Ovary (tissue), 9 donors: ENCODE results near the gene PPP1R1B. TPM values are rescaled to one million over a fixed set of nuclear protein-coding genes. Genes with fewer than 3 reads are reported as not detected.

ENCODE experiments used
- DNase-seq, 5 donors: peaks; one replicate each; pipeline ENCODE4 v3.0.0-alpha.2; 2019 to 2020
- H3K27ac ChIP-seq, 2 donors: fragments of 200-600 bp; one replicate each; pipeline versions ENCODE4 v1.5.1 to v1.8.0; 2019 to 2022
- H3K27me3 ChIP-seq: fragments of 200-600 bp; one replicate; pipeline ENCODE4 v1.8.0; 2022
- H3K36me3 ChIP-seq: fragments of 200-600 bp; sonication (generic); one replicate; pipeline ENCODE4 v1.5.1; 2019
- H3K4me1 ChIP-seq: one replicate; pipeline ENCODE4 v1.8.1; 2013; ENCODE audit warnings: mild to moderate bottlenecking, moderate library complexity; ENCODE audit not compliant: insufficient read depth
- H3K4me3 ChIP-seq: fragments of 200-600 bp; sonication (generic); one replicate; pipeline ENCODE4 v1.5.1; 2017
- H3K9me3 ChIP-seq, 2 donors: fragments of 200-600 bp in 1 of 2; sonication (generic) in 1 of 2; one replicate each; pipeline versions ENCODE4 v1.5.1 to v1.8.1; 2013 to 2019; ENCODE audit warnings: mild to moderate bottlenecking in 1 of 2, moderate library complexity in 1 of 2
- CTCF ChIP-seq, 3 donors: fragments of 450-650 bp in 2 of 3; fragments of 200-600 bp in 1 of 3; IDR thresholded peaks; one replicate each; pipeline versions ENCODE4 v1.5.1 to v1.8.0; 2016 to 2022; ENCODE audit warnings: antibody characterized with exemption in 3 of 3, mild to moderate bottlenecking in 1 of 3
- EP300 ChIP-seq: sonication (generic); formaldehyde crosslinking; IDR thresholded peaks from one replicate; pipeline ENCODE4 v1.6.1; 2017; ENCODE audit warnings: antibody characterized with exemption
- POLR2A ChIP-seq: fragments of 450-650 bp; IDR thresholded peaks from one replicate; pipeline ENCODE4 v1.6.1; 2017; ENCODE audit warnings: antibody characterized with exemption, mild to moderate bottlenecking, moderate library complexity
- WGBS, 3 donors: extraction: QIAGEN DNeasy Blood & Tissue Kit in 1 of 3; methylation state at CpG; one replicate each; pipeline versions ENCODE4 v1.1.5 to v1.1.7; 2013 to 2017; 5-methylcytosine and 5-hydroxymethylcytosine counted together
- intact Hi-C, 4 donors: fragments of 100-400 bp; cut with DNase I; formaldehyde crosslinking; loops; one replicate each; pipeline versions ENCODE4 v1.11.0 to v1.15.1; 2022 to 2023
- polyA plus RNA-seq, 2 donors: library from polyadenylated mRNA; stranded (reverse); fragments of 200-250 nt in 1 of 2; fragments of 350-450 nt in 1 of 2; fragmentation: Illumina TruSeq in 1 of 2; extraction: RNeasy Lipid Tissue Mini Kit (QIAGEN cat#74804) in 1 of 2; gene quantifications; one replicate each; pipeline ENCODE4 v1.2.3, GENCODE V29; 2013 to 2014
- total RNA-seq, 7 donors: library from RNA; depleted of rRNA in 2 of 7; stranded (reverse); fragments of >200 nt in 2 of 7; fragmentation: NEBNext Ultra II Directional in 3 of 7; extraction: Animal tissue kit (Norgen Biotek cat#: 25700) in 3 of 7; gene quantifications; one replicate each; pipeline versions ENCODE4 v1.1.0 to v1.2.4, GENCODE V29; 2016 to 2023
- donor health status: DM: no; HTN: no; CAD: no; lungs with moderate emphysema.
- donor health status: DM: no; HTN: no; CAD: no.
- donor health status: Bipolar disorder and iron deficiency.
- donor health status: DM: yes; HTN: yes; CAD: no.
- donor health status: DM: no; HTN: no; CAD: no.
- donor health status: DM: yes; HTN: yes; CAD: no.

Gene PPP1R1B
- total and polyA plus RNA-seq, 9 donors: 0.43 to 23.0 (median 10.1) TPM

- no peaks in the 10 kb centered on the region for H3K36me3 ChIP-seq
- H3K27ac ChIP-seq: no peak overlapping the region
- H3K4me1 ChIP-seq: peaks cover 8% of the 10 kb centered on the region
- WGBS, 3 donors: 86 to 92% (median 87%) methylated on average over 11 of the region's 11 CpGs
- no peak overlapping the region for H3K4me3 ChIP-seq
- intact Hi-C loops: no loop called here
- no peak for TF ChIP-seq POLR2A
- no peak for TF ChIP-seq CTCF (IDR thresholded peaks at IDR 0.05)
- DNase-seq: no peak
- H3K9me3 ChIP-seq: no peaks in the 10 kb centered on the region
- no peaks in the 10 kb centered on the region for H3K27me3 ChIP-seq
Measured at GRCh38 chr17:39650121-39650579, 23.4 kb downstream of the PPP1R1B start.

DNA sequence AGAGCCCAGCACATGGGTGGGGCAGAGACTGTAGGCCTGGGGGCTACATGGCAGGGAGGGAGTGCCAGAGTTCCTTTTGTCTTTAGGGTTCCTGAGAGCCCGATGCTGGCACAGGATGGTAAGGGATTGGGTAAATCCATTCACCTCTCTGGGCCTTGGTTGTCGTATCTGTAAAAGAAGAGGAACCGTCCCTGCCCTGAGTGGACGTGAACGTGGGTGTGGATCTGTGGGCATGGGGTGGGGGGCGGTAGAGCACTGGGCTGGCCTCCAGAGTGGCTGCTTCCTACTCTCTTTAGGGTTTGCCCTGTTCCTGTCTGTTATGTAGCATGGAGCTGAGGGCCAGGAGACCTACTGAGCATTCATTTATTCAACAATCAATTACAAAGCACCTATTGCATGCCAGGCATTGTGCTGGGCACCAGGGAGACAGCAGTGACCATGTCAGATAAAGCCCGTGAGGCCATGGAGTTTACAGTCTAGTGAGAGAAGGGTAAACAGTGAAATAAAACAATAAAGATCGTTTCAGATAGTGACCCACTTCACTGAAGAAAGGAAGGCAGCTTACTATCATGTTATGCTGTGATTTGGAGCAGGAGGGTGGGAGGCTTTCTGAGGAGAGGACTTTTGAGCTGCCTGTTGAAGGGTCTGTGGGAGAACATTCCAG is 25.3 kb downstream of the PPP1R1B start:
- H3K36me3 ChIP-seq: no peaks in the 10 kb centered on the region
- H3K4me3 ChIP-seq: no peak overlapping the region
- peaks cover 8% of the 10 kb centered on the region for H3K4me1 ChIP-seq
- no peaks in the 10 kb centered on the region for H3K9me3 ChIP-seq
- DNase-seq: no peak
- intact Hi-C loops: no loop called here
- WGBS, 3 donors: 65 to 75% (median 71%) methylated on average over 8 of the region's 8 CpGs
- no peak overlapping the region for H3K27ac ChIP-seq
- no peak for TF ChIP-seq EP300
- no peak for TF ChIP-seq POLR2A
- TF ChIP-seq CTCF (IDR thresholded peaks at IDR 0.05): no peak
- H3K27me3 ChIP-seq: no peaks in the 10 kb centered on the region

GRCh38 chr17:39652587-39653315 is 26.0 kb downstream of the PPP1R1B start:
- no peak for DNase-seq
- peaks cover 8% of the 10 kb centered on the region for H3K4me1 ChIP-seq
- 49 to 58% (median 58%) methylated on average over 7 of the region's 7 CpGs for WGBS, 3 donors
- H3K4me3 ChIP-seq: no peak overlapping the region
- TF ChIP-seq CTCF (IDR thresholded peaks at IDR 0.05) (no peak), POLR2A (no peak), EP300 (no peak)
- intact Hi-C loops: no loop called here
- H3K27me3 ChIP-seq: no peaks in the 10 kb centered on the region
- no peaks in the 10 kb centered on the region for H3K36me3 ChIP-seq
- H3K27ac ChIP-seq: no peak overlapping the region
- no peaks in the 10 kb centered on the region for H3K9me3 ChIP-seq

- intact Hi-C loops: no loop called here
- no peak for DNase-seq
- WGBS, 3 donors: 82 to 83% (median 83%) methylated on average over 10 to 12 of the region's 12 CpGs
- H3K36me3 ChIP-seq: no peaks in the 10 kb centered on the region
- TF ChIP-seq POLR2A: no peak
- no peak for TF ChIP-seq CTCF (IDR thresholded peaks at IDR 0.05)
- TF ChIP-seq EP300: no peak
- peaks cover 8% of the 10 kb centered on the region for H3K4me1 ChIP-seq
- no peak overlapping the region for H3K27ac ChIP-seq
- H3K4me3 ChIP-seq: no peak overlapping the region
- no peaks in the 10 kb centered on the region for H3K9me3 ChIP-seq
- no peaks in the 10 kb centered on the region for H3K27me3 ChIP-seq
Measured at GRCh38 chr17:39653316-39653661, 26.5 kb downstream of the PPP1R1B start.
